BLaER1 (cell line): ENCODE measurements around the gene C1orf185.

Experiments
- H3K27ac ChIP-seq: shearing (Covaris generic); formaldehyde crosslinking; 2 replicates; pipeline ENCODE4 v1.8.1; 2022
- H3K27me3 ChIP-seq: shearing (Covaris generic); formaldehyde crosslinking; 2 replicates; pipeline ENCODE4 v1.8.1; 2022
- H3K36me3 ChIP-seq: shearing (Covaris generic); formaldehyde crosslinking; 2 replicates; pipeline ENCODE4 v1.8.1; 2022
- H3K4me1 ChIP-seq: shearing (Covaris generic); formaldehyde crosslinking; 2 replicates; pipeline ENCODE4 v1.8.1; 2022
- H3K4me2 ChIP-seq: shearing (Covaris generic); formaldehyde crosslinking; 2 replicates; pipeline ENCODE4 v1.8.1; 2022
- H3K4me3 ChIP-seq: shearing (Covaris generic); formaldehyde crosslinking; 2 replicates; pipeline ENCODE4 v1.8.1; 2022
- H3K9ac ChIP-seq: shearing (Covaris generic); formaldehyde crosslinking; 2 replicates; pipeline ENCODE4 v1.8.1; 2022
- H3K9me3 ChIP-seq: shearing (Covaris generic); formaldehyde crosslinking; 2 replicates; pipeline ENCODE4 v1.8.1; 2022
- H4K20me1 ChIP-seq: shearing (Covaris generic); formaldehyde crosslinking; 2 replicates; pipeline ENCODE4 v1.8.1; 2022
- Cebpa-rat ChIP-seq: shearing (Covaris generic); IDR thresholded peaks from 2 replicates; pipeline ENCODE4 v1.8.1; 2022

Gene C1orf185

DNA sequence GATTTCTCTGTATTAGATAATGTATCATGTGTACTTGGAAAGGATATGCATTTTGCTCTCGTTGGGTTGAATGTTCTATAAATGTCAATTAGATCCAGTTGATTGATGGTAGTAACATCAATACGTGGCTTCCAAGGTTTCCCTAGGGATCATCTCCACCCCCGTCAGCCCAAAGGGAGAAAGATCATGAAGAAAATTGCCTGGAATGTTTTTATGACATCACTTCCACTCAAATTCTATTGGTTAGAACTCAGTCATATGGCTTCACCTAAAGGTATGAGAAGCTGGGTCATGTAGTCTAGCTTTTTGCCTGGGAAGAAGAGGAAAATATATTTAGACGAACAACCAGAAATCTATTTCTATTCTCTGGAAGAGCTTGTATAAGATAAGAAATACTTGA is at the start of gene C1orf185:
Gene C1orf185 (plus strand): TSS at position 253 of the 400 bp plus-strand sequence. CDS start 6 bp downstream, at position 259.
- Histone ChIP-seq H3K4me1 (no peaks in the 10 kb centered on the region), H3K9ac (no peak within 1 kb of the TSS), H3K4me3 (no peak within 1 kb of the TSS), H3K27ac (no peak within 1 kb of the TSS), H3K27me3 (no peaks in the 10 kb centered on the region), H4K20me1 (no peaks in the 10 kb centered on the region), H3K9me3 (no peaks in the 10 kb centered on the region), H3K4me2 (no peak within 1 kb of the TSS), H3K36me3 (no peaks in the 10 kb centered on the region)
- no peak for TF ChIP-seq Cebpa-rat

DNA sequence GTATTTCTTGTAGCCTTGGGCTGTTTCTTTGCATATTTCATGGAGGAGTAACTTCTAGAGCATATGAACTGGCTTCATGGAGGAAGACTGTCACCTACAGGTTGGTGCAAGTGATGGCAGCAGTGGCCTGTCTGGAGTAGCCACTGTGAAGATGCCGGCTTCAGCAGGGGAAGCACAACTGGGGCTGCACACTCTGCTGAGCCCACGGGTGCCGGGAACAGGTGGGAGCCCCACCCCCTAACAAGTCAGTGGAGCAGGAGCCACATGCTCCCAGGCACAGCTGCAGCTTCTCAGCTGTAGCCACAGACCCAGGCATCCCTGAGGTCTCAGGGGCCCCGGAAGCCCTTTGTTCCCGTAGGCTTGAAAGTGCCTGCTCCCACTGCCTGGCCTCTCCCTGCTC is 43.2 kb upstream of the C1orf185 start:
- Histone ChIP-seq H3K4me1 (no peaks in the 10 kb centered on the region), H3K27ac (no peak overlapping the region), H3K9ac (no peak overlapping the region), H3K9me3 (peaks cover 33% of the 10 kb centered on the region), H3K36me3 (no peaks in the 10 kb centered on the region), H3K4me3 (no peak overlapping the region), H4K20me1 (no peaks in the 10 kb centered on the region), H3K4me2 (no peak overlapping the region), H3K27me3 (no peaks in the 10 kb centered on the region)
- no peak for TF ChIP-seq Cebpa-rat

DNA sequence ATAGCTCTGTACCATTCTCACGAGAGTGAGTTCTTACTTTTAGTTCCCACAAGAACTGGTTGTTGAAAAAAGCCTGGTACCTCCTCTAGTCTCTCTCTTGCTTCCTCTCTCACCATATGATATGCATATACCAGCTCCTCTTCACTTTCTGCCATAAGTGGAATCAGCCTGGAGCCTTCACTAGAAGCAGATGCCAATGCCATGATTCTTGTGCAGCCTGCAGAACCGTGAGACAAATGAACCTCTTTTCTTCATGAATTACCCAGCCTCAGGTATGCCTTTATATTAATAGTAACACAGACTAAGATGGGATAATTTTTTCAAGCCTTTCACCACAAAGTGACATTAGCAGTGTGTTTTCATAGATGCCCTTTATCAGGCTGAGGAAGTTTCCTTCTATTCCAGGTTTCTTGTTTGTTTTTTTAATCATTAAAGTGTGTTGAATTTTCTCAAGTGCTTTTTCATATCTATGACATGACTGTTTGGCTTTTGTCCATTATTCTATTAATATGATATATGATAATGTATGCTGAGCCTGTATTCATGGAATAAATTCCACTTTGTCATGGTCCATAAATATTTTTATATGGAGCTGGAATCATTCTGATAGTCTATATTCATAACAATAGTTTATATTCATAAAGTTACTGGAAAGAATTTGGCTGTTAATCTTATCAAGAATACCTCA is 40.7 kb upstream of the C1orf185 start:
- no peak overlapping the region for H3K27ac ChIP-seq

DNA sequence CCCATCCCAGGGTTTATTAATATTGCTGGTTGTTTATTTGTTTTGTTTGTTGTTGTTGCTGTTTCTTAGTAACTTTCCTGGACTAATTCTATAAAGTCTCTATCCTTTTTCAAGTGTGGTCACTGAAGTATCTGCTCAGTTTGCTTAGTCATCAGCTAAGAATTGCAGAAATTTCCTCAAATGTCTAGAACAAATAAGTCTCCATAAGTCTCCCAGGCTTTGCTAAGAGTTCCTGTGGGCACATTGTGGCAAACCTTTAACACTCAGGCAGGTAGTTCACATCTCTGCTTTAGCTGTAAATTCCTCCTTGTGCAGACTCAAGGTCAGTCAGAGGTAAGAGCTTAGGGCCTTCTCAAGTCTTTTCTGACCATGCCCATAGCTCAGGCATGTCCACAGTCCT is 38.9 kb upstream of the C1orf185 start:
- H3K9me3 ChIP-seq, result peaks cover 29% of the 10 kb centered on the region
- no peaks in the 10 kb centered on the region for H3K36me3 ChIP-seq
- H3K4me2 ChIP-seq, result no peak overlapping the region
- no peak overlapping the region for H3K4me3 ChIP-seq
- no peaks in the 10 kb centered on the region for H3K27me3 ChIP-seq
- H3K27ac ChIP-seq, result no peak overlapping the region
- H3K4me1 ChIP-seq, result no peaks in the 10 kb centered on the region
- H3K9ac ChIP-seq, result no peak overlapping the region
- H4K20me1 ChIP-seq, result no peaks in the 10 kb centered on the region
- no peak for TF ChIP-seq Cebpa-rat

More for the DNA sequence above, 40.7 kb upstream of the C1orf185 start:
- Histone ChIP-seq H3K4me3 (no peak overlapping the region), H3K36me3 (no peaks in the 10 kb centered on the region), H3K9ac (no peak overlapping the region), H3K4me1 (no peaks in the 10 kb centered on the region), H3K27me3 (no peaks in the 10 kb centered on the region), H4K20me1 (no peaks in the 10 kb centered on the region), H3K4me2 (no peak overlapping the region), H3K9me3 (peaks cover 33% of the 10 kb centered on the region)
- TF ChIP-seq Cebpa-rat, result no peak

DNA sequence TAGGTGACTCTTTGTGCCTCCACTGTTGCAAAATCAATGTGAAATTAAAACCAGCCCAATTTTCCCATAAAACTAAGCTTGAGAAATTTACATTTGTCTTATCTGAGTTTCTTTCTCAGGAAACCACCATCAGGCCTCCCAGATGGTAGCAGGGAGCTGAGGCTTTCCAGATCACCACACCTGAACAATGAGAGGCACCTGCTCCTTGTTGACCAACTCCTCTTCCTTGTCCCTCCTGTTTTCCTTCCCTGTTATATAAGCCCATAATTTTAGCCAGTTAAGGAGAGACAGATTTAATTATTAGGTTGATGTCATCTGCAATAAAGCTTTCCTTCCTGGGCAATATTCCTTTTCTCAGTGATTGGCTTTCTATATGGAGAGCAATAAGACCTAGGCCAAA is 32.0 kb upstream of the C1orf185 start:
- Histone ChIP-seq H3K9ac (no peak overlapping the region), H4K20me1 (no peaks in the 10 kb centered on the region), H3K9me3 (no peaks in the 10 kb centered on the region), H3K27me3 (no peaks in the 10 kb centered on the region), H3K36me3 (no peaks in the 10 kb centered on the region), H3K27ac (no peak overlapping the region), H3K4me1 (no peaks in the 10 kb centered on the region), H3K4me3 (no peak overlapping the region), H3K4me2 (no peak overlapping the region)
- no peak for TF ChIP-seq Cebpa-rat

DNA sequence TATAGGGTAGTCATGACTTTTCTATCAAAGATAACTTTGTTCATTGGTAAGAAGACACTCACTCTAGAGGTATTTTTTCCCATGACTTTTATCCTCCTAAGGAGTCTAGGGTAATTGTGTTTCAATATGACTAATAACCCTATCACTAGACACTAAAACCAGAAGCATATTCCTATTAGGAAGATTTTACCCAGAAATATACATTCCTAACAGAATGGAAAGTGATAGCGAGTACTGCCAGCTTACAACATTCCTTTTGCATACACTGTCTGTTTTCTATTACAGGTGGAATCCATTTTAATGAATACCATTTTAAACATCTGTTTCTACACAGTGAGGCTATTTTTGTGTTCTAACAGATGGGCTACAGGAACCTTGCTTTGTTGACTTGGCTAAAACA is 31.4 kb upstream of the C1orf185 start:
- no peaks in the 10 kb centered on the region for H3K27me3 ChIP-seq
- no peaks in the 10 kb centered on the region for H3K9me3 ChIP-seq
- no peak overlapping the region for H3K4me3 ChIP-seq
- no peaks in the 10 kb centered on the region for H4K20me1 ChIP-seq
- TF ChIP-seq Cebpa-rat, result no peak
- H3K4me1 ChIP-seq, result no peaks in the 10 kb centered on the region
- no peaks in the 10 kb centered on the region for H3K36me3 ChIP-seq
- H3K27ac ChIP-seq, result no peak overlapping the region
- no peak overlapping the region for H3K9ac ChIP-seq
- no peak overlapping the region for H3K4me2 ChIP-seq

DNA sequence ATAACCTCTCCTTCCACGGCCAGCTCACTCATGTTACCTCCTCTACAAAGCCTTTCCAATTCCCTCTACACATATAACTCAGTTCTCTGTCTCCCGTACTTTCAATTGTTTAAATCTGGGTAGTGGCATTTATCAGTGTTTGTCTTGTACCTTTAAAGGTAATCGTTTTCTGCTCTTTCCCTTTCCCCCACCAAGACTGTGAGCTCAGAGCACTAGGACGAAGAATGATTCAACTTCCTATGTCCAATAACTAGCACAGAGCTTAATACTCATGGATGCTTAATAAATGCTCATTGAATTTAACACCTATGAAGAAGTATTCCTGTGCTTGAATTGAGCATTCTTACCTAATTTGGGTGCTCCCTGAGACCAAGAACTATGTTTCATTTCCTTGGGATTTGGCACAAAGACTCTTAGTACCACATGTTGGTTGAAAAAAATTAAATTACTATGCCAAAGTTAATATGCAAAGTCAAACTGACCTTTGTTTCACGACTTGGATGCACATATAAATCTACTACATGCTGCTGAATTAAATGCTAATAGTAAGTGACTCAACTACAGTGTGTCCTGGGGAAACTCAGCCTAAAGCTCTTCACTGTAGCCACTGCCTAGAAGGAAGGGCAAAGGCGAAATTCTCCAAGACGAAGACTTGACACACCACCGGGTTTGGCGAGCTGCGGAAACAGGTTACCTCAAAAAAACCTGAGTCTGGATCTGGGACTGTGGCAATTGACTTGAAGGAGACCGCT is 30.6 kb upstream of the C1orf185 start:
- TF ChIP-seq Cebpa-rat, result no peak
- Histone ChIP-seq H3K4me2 (no peak overlapping the region), H3K36me3 (no peaks in the 10 kb centered on the region), H3K4me3 (no peak overlapping the region), H3K4me1 (no peaks in the 10 kb centered on the region), H3K27me3 (no peaks in the 10 kb centered on the region), H3K9ac (no peak overlapping the region), H4K20me1 (no peaks in the 10 kb centered on the region), H3K27ac (no peak overlapping the region), H3K9me3 (no peaks in the 10 kb centered on the region)

DNA sequence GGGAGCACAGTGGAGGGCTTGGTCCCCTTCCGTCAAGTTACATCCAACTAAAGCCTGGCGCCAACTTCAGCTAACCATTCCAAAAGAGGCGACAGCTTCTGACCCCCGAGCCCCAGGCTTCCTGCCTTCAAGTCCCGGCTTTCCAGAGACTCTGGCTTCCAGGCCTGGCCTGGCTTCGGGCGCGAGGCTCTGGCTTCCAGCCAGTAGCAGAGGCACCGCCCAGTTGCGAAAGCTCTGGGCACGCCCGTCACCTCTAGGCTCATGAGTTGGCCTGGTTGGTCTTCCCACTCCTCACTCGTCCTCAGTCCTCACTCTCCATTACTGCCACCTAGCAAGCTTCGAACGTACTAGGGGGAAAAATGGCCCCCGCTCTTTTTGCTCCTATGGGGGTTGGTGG is 30.0 kb upstream of the C1orf185 start:
- no peaks in the 10 kb centered on the region for H4K20me1 ChIP-seq
- no peak for TF ChIP-seq Cebpa-rat
- H3K4me1 ChIP-seq, result no peaks in the 10 kb centered on the region
- H3K4me3 ChIP-seq, result no peak overlapping the region
- H3K27ac ChIP-seq, result no peak overlapping the region
- H3K4me2 ChIP-seq, result no peak overlapping the region
- no peaks in the 10 kb centered on the region for H3K36me3 ChIP-seq
- no peak overlapping the region for H3K9ac ChIP-seq
- no peaks in the 10 kb centered on the region for H3K27me3 ChIP-seq
- H3K9me3 ChIP-seq, result no peaks in the 10 kb centered on the region

DNA sequence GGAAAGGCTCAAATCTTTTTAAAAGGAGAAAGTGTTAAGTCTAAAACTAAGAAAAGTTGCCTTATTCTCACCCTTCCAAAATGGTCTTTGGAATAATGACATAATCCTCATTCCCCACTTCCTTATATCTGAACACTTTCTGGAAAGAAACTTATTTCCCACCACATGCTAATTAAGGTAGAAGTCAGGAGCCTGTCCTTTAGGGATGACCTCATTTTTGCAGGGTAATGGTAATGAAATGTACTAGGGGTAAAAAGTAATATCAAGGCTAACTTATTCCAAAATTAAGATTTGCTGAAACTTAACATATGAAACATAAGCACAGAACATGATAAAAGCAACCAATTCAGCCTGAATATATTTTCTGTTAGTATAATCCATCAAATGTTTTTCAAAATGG is 29.4 kb upstream of the C1orf185 start:
- Histone ChIP-seq H3K4me2 (no peak overlapping the region), H3K9ac (no peak overlapping the region), H3K4me1 (no peaks in the 10 kb centered on the region), H3K27me3 (no peaks in the 10 kb centered on the region), H3K36me3 (no peaks in the 10 kb centered on the region), H4K20me1 (no peaks in the 10 kb centered on the region), H3K4me3 (no peak overlapping the region), H3K9me3 (no peaks in the 10 kb centered on the region), H3K27ac (no peak overlapping the region)
- no peak for TF ChIP-seq Cebpa-rat

DNA sequence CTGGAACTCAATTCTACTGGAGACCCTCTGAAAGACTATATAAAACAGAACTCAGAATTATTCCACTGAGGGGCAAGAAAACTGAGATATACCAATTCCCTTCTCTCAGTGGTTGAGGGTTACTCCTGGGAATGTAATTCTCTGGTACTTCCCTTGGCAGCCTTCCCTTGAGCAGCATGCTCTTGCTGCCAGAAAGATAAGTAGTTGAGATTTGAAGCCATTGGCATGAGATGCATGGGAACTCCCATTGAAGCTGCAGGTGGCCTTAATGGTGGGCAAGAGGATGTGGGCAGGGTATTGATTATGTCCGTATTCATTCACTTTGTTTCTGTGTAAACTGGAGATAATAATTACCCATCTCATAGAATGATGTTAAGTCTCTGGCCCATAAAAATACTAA is 28.6 kb upstream of the C1orf185 start:
- H4K20me1 ChIP-seq, result no peaks in the 10 kb centered on the region
- H3K9ac ChIP-seq, result no peak overlapping the region
- no peak for TF ChIP-seq Cebpa-rat
- H3K4me3 ChIP-seq, result no peak overlapping the region
- H3K9me3 ChIP-seq, result no peaks in the 10 kb centered on the region
- H3K4me1 ChIP-seq, result no peaks in the 10 kb centered on the region
- no peaks in the 10 kb centered on the region for H3K36me3 ChIP-seq
- no peak overlapping the region for H3K27ac ChIP-seq
- no peaks in the 10 kb centered on the region for H3K27me3 ChIP-seq
- no peak overlapping the region for H3K4me2 ChIP-seq
